Stimulated activated naive CD4-positive, alpha-beta T cell (primary cell): ENCODE results near the gene PITHD1.
A peak's percentile ranks its signal among the peaks of the same experiment; 100 is the strongest.
"Not testable (repeated sequence)": the region's sequence is repeated elsewhere in the genome, so short reads cannot be mapped to it uniquely, and the experiment has no call there.

ENCODE experiments used
- DNase-seq, 6 experiments: peaks; one replicate each; lab custom pipeline; 2025; lab: John Stamatoyannopoulos, UW

Gene PITHD1

GRCh38 chr1:23825762-23826522, 47.7 kb downstream of the PITHD1 start:
- peak in 1 of 6 experiments; percentile 29 for DNase-seq

GRCh38 chr1:23826590-23826989, 48.4 kb downstream of the PITHD1 start:
- DNase-seq, result not testable (repeated sequence)

GRCh38 chr1:23827717-23828116, 49.5 kb downstream of the PITHD1 start:
- DNase-seq, result no peak

GRCh38 chr1:23834156-23834555, 55.9 kb downstream of the PITHD1 start:
- DNase-seq, result not testable (repeated sequence)

- DNase-seq, result no peak
Observed at GRCh38 chr1:23836037-23836436, 57.8 kb downstream of the PITHD1 start.
